ENCODE measurements around the gene SCN10A.

- no peak for TF ChIP-seq CTCF (IDR thresholded peaks at IDR 0.05)
- TF ChIP-seq POLR2A (IDR thresholded peaks at IDR 0.05), result no peak
Observed at GRCh38 chr3:38649500-38650247, 166.3 kb downstream of the SCN10A start, which contains the start of gene SCN5A.

Data from right lobe of liver (tissue), 4 donors.